DOHH2 (cell line): Measurements from ENCODE around the gene SLC39A10.

Source experiments
- H3F3A ChIP-seq: fragments of 200-600 bp; sonication (generic), shearing (Covaris generic); 2 replicates; pipeline ENCODE4 v1.6.0; 2016; ENCODE audit warnings: antibody characterized with exemption, mild to moderate bottlenecking; ENCODE audit not compliant: control insufficient read depth, insufficient read depth
- H3K27ac ChIP-seq: fragments of 200-600 bp; sonication (generic); 2 replicates; pipeline ENCODE4 v1.5.1; 2014; ENCODE audit warnings: low read depth, mild to moderate bottlenecking, low read length, moderate library complexity
- H3K27me3 ChIP-seq: fragments of 200-600 bp; sonication (generic); 2 replicates; pipeline ENCODE4 v1.6.1; 2014; ENCODE audit warnings: mild to moderate bottlenecking, low read length, mixed read lengths; ENCODE audit not compliant: control insufficient read depth
- H3K36me3 ChIP-seq: fragments of 200-600 bp; sonication (generic); 2 replicates; pipeline ENCODE4 v1.6.1; 2014; ENCODE audit warnings: mild to moderate bottlenecking, low read length, moderate library complexity, mixed read lengths; ENCODE audit not compliant: control insufficient read depth
- H3K4me1 ChIP-seq: fragments of 200-600 bp; sonication (generic); 2 replicates; pipeline ENCODE4 v1.6.1; 2014; ENCODE audit warnings: mild to moderate bottlenecking, low read length, mixed read lengths; ENCODE audit not compliant: control insufficient read depth
- H3K4me2 ChIP-seq: fragments of 200-600 bp; sonication (generic); 2 replicates; pipeline ENCODE4 v1.6.0; 2014; ENCODE audit warnings: mild to moderate bottlenecking, low read length, moderate library complexity
- H3K4me3 ChIP-seq: fragments of 200-600 bp; sonication (generic); 2 replicates; pipeline ENCODE4 v1.5.1; 2014; ENCODE audit warnings: mild to moderate bottlenecking, low read length, mixed read lengths
- H3K79me2 ChIP-seq: fragments of 200-600 bp; sonication (generic); 2 replicates; pipeline ENCODE4 v1.6.1; 2014; ENCODE audit warnings: mild to moderate bottlenecking, low read length, mixed read lengths; ENCODE audit not compliant: control insufficient read depth
- H3K9me2 ChIP-seq: fragments of 200-600 bp; sonication (generic); replicated peaks from 2 replicates; pipeline ENCODE4 v1.6.1; 2014; ENCODE audit warnings: mild to moderate bottlenecking, low read length, mixed read lengths; ENCODE audit not compliant: control insufficient read depth
- H3K9me3 ChIP-seq: fragments of 200-600 bp; sonication (generic); 2 replicates; pipeline ENCODE4 v1.6.1; 2014; ENCODE audit warnings: antibody characterized with exemption, low read length, mixed read lengths; ENCODE audit not compliant: control insufficient read depth, insufficient read depth
- H4K20me1 ChIP-seq: fragments of 200-600 bp; sonication (generic); 2 replicates; pipeline ENCODE4 v1.6.0; 2014; ENCODE audit warnings: low read depth, mild to moderate bottlenecking, antibody characterized with exemption, low read length, moderate library complexity; ENCODE audit not compliant: control insufficient read depth, insufficient read depth
- EZH2phosphoT487 ChIP-seq: fragments of 200-600 bp; sonication (generic); IDR thresholded peaks from 2 replicates; pipeline ENCODE4 v1.6.1; 2017; ENCODE audit warnings: borderline replicate concordance, mild to moderate bottlenecking, antibody characterized with exemption, low read length, moderate library complexity, mixed read lengths
- TF ChIP-seq, protein P1 (sequence below): fragments of 200-600 bp; sonication (generic); IDR thresholded peaks from one replicate; pipeline ENCODE4 v1.5.1; 2014; ENCODE audit warnings: antibody characterized with exemption, mild to moderate bottlenecking, low read depth, low read length; ENCODE audit not compliant: poor library complexity, severe bottlenecking

SLC39A10 gene

DNA sequence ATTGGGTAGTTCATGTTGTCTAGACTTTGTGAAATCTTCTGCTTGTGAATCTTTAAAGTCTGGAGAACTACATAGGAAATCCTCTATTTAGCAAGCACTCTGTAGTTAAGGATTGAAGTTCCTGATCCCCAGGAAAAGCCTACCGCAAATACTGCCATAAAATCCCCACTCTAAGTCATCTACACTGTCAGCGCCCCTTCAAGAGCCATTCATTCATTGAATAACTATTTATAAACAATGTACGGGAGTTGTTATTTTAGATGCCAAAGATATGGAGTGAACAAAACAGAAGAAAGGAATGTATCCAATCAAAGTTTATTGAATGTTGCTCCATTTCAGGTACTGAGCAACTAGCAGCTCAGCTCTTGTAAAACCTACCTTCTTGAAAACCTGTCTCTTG is 36.5 kb upstream of the SLC39A10 start:
- no peaks in the 10 kb centered on the region for H3F3A ChIP-seq
- H4K20me1 ChIP-seq, result no peaks in the 10 kb centered on the region
- no peak overlapping the region for H3K4me2 ChIP-seq
- H3K4me3 ChIP-seq, result no peak overlapping the region
- H3K4me1 ChIP-seq, result no peaks in the 10 kb centered on the region
- H3K27me3 ChIP-seq, result no peaks in the 10 kb centered on the region
- TF ChIP-seq, protein P1, sequence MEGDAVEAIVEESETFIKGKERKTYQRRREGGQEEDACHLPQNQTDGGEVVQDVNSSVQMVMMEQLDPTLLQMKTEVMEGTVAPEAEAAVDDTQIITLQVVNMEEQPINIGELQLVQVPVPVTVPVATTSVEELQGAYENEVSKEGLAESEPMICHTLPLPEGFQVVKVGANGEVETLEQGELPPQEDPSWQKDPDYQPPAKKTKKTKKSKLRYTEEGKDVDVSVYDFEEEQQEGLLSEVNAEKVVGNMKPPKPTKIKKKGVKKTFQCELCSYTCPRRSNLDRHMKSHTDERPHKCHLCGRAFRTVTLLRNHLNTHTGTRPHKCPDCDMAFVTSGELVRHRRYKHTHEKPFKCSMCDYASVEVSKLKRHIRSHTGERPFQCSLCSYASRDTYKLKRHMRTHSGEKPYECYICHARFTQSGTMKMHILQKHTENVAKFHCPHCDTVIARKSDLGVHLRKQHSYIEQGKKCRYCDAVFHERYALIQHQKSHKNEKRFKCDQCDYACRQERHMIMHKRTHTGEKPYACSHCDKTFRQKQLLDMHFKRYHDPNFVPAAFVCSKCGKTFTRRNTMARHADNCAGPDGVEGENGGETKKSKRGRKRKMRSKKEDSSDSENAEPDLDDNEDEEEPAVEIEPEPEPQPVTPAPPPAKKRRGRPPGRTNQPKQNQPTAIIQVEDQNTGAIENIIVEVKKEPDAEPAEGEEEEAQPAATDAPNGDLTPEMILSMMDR, result no peak
- TF ChIP-seq EZH2phosphoT487, result no peak
- H3K79me2 ChIP-seq, result no peaks in the 10 kb centered on the region
- no peaks in the 10 kb centered on the region for H3K9me3 ChIP-seq
- H3K9me2 ChIP-seq, result no peaks in the 10 kb centered on the region
- no peak overlapping the region for H3K27ac ChIP-seq
- H3K36me3 ChIP-seq, result no peaks in the 10 kb centered on the region

DNA sequence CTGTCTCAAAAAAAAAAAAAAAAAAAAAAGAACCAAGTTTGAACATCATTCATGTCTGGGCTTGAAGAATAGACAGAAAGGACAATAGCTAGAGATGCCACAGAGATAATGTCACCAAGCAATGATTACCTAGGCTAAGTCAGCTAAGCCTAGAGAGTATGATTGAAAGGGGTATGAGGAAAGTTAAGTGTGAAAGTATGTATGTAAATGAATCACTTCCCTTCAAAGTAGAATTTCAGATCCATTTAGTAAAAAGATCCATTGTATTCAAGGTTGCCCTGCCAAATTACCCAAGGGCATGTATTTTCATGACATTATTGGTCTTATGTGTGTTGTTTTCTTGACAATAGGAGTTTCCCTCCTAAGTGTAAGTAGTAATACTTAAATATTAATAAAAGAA is 34.1 kb upstream of the SLC39A10 start:
- Histone ChIP-seq H3F3A (no peaks in the 10 kb centered on the region), H3K27ac (no peak overlapping the region), H3K9me2 (no peaks in the 10 kb centered on the region), H3K4me2 (no peak overlapping the region), H3K4me3 (no peak overlapping the region), H4K20me1 (no peaks in the 10 kb centered on the region), H3K36me3 (no peaks in the 10 kb centered on the region), H3K9me3 (no peaks in the 10 kb centered on the region), H3K79me2 (no peaks in the 10 kb centered on the region), H3K4me1 (no peaks in the 10 kb centered on the region), H3K27me3 (no peaks in the 10 kb centered on the region)
- TF ChIP-seq EZH2phosphoT487, result no peak
- TF ChIP-seq, protein P1, result no peak

DNA sequence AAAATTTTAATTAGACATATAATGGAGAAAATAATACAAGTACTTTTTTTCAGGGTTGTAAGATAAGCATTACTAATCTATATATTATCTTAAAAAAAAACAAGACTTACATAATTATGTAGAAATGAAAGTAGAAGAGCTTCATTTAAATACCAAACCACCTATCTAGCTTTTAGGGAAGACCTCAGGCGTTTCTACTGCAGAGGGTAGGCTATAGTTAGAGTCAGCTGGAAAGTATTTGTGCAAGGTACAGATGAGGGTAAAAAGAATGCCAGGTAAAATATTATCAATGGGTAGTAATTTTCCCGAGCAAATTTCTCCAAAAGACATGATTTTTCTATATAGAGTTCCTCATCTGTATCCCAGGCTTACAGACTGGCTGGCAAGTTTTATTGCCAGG is 30.5 kb upstream of the SLC39A10 start:
- Histone ChIP-seq H3K4me3 (no peak overlapping the region), H3K79me2 (no peaks in the 10 kb centered on the region), H3K27me3 (no peaks in the 10 kb centered on the region), H3K36me3 (no peaks in the 10 kb centered on the region), H3K9me3 (no peaks in the 10 kb centered on the region), H4K20me1 (no peaks in the 10 kb centered on the region), H3K27ac (no peak overlapping the region), H3K9me2 (no peaks in the 10 kb centered on the region), H3F3A (no peaks in the 10 kb centered on the region), H3K4me2 (no peak overlapping the region), H3K4me1 (no peaks in the 10 kb centered on the region)
- TF ChIP-seq EZH2phosphoT487, result no peak
- TF ChIP-seq, protein P1, result no peak

DNA sequence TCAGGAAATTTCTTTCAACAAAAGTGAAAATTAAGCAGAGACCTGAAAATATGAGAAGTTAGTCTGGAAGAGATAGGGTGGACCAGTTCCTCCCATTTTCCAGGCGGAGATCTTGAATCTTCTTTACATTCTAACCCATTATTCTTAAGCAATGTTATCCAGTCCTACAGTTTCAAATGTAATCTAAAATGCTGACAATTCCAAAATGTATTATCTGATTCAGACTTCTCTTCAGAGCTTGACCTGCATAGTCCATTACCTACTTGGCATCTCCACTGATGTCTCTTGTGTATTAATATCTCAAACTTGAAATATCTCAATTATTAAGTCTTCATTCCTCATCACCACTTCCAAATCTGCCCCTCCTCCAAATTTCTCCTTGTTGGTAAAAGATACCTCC is 28.4 kb upstream of the SLC39A10 start:
- TF ChIP-seq EZH2phosphoT487, result no peak
- TF ChIP-seq, protein P1, result no peak
- no peaks in the 10 kb centered on the region for H3F3A ChIP-seq
- no peaks in the 10 kb centered on the region for H3K36me3 ChIP-seq

More for the DNA sequence above, 28.4 kb upstream of the SLC39A10 start:
- Histone ChIP-seq H3K4me2 (no peak overlapping the region), H3K4me1 (no peaks in the 10 kb centered on the region), H3K79me2 (no peaks in the 10 kb centered on the region), H4K20me1 (no peaks in the 10 kb centered on the region), H3K27me3 (no peaks in the 10 kb centered on the region), H3K4me3 (no peak overlapping the region), H3K9me2 (no peaks in the 10 kb centered on the region), H3K27ac (no peak overlapping the region), H3K9me3 (no peaks in the 10 kb centered on the region)
